ENCODE measurements around the gene SLC6A11.

GRCh38 chr3:10940106-10940505 lies 124.1 kb downstream of the SLC6A11 start:
- TF ChIP-seq, protein P1, sequence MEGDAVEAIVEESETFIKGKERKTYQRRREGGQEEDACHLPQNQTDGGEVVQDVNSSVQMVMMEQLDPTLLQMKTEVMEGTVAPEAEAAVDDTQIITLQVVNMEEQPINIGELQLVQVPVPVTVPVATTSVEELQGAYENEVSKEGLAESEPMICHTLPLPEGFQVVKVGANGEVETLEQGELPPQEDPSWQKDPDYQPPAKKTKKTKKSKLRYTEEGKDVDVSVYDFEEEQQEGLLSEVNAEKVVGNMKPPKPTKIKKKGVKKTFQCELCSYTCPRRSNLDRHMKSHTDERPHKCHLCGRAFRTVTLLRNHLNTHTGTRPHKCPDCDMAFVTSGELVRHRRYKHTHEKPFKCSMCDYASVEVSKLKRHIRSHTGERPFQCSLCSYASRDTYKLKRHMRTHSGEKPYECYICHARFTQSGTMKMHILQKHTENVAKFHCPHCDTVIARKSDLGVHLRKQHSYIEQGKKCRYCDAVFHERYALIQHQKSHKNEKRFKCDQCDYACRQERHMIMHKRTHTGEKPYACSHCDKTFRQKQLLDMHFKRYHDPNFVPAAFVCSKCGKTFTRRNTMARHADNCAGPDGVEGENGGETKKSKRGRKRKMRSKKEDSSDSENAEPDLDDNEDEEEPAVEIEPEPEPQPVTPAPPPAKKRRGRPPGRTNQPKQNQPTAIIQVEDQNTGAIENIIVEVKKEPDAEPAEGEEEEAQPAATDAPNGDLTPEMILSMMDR (IDR thresholded peaks at IDR 0.05 in 8 of 11, conservative IDR thresholded peaks at IDR 0.05 in 3 of 11), result no peak
- no peak for TF ChIP-seq POLR2A (IDR thresholded peaks at IDR 0.05)
